SHP77 (cell line): ENCODE data around the gene ASIC1.
A peak's percentile ranks its signal among the peaks of the same experiment; 100 is the strongest.
"Not testable (repeated sequence)": the region's sequence is repeated elsewhere in the genome, so short reads cannot be mapped to it uniquely, and the experiment has no call there.

Experiments
- DNase-seq, 2 experiments: peaks; one replicate each; lab custom pipeline; 2025; lab: John Stamatoyannopoulos, UW

The ASIC1 gene

GRCh38 chr12:50057000-50057841 is at the start of gene ASIC1:
Gene ASIC1 (plus strand): TSS chr12:50057596. CDS start chr12:50058767, 1,171 bp downstream.
- peak in 1 of 2 experiments; percentile 40 for DNase-seq

GRCh38 chr12:50013361-50014147 is 43.8 kb upstream of the ASIC1 start:
- no peak for DNase-seq

GRCh38 chr12:50014342-50014741 is 43.1 kb upstream of the ASIC1 start:
- no peak for DNase-seq

- no peak for DNase-seq
Measured at GRCh38 chr12:50016501-50017475, 40.6 kb upstream of the ASIC1 start.

- no peak for DNase-seq
Measured at GRCh38 chr12:50017641-50018040, 39.8 kb upstream of the ASIC1 start.

DNA sequence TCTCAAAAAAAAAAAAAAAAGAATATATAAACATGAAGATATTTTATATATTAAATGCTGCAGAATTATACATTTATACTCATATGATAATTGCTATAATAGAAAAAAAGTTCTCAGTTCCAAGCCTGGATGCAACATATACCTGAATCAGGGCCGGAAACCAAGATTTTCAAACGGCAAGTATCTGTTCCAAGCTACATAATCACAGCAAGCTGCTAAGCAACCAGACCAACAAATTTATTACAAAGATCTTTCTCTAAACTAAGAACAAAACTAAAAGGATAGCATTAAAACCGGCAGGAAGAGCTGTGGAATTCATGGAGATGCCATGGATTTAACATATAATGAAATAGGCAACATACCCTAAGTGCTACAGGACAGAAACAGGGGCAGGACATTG is 39.2 kb upstream of the ASIC1 start:
- DNase-seq: no peak

GRCh38 chr12:50018968-50019367 is 38.4 kb upstream of the ASIC1 start:
- no peak for DNase-seq

- no peak for DNase-seq
Measured at GRCh38 chr12:50019524-50019923, 37.9 kb upstream of the ASIC1 start.

- DNase-seq: no peak
Measured at GRCh38 chr12:50021031-50021430, 36.4 kb upstream of the ASIC1 start.

DNA sequence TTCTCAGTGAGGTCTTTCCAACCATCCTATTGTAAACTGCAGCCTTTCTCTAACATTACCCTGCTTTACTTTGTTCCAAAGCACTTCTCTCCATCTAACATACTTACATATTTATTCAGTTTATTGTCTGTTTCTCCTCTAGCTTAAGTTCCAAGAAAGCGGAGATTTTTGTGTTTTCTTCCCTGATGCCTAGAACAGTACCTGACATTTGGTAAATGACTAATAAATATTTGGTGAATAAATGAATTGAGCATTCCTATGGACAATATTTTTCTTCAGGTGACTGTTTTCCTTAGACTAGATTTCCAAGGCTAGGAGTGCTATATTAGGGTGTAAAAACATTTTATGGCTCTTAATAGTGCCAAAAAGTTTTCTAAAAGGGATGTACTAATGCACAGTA is 34.5 kb upstream of the ASIC1 start:
- DNase-seq: no peak

DNA sequence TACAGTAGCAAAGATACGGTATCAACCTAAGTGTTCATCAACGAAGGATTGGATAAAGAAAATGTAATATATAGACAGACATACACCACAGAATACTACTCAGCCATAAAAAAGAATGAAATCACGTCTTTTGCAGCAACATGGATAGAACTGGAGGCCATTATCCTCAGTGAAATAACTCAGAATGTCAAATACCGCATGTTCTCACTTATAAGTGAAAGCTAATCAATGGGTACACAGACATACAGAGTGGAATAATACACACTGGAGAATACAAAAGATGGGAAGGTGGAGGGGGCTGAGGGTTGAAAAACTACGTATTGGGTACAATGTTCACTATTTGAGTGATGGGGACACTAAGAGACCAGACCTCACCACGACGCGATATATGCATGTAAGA is 33.2 kb upstream of the ASIC1 start:
- no peak for DNase-seq

GRCh38 chr12:50024805-50025186 is 32.6 kb upstream of the ASIC1 start:
- DNase-seq: no peak

DNA sequence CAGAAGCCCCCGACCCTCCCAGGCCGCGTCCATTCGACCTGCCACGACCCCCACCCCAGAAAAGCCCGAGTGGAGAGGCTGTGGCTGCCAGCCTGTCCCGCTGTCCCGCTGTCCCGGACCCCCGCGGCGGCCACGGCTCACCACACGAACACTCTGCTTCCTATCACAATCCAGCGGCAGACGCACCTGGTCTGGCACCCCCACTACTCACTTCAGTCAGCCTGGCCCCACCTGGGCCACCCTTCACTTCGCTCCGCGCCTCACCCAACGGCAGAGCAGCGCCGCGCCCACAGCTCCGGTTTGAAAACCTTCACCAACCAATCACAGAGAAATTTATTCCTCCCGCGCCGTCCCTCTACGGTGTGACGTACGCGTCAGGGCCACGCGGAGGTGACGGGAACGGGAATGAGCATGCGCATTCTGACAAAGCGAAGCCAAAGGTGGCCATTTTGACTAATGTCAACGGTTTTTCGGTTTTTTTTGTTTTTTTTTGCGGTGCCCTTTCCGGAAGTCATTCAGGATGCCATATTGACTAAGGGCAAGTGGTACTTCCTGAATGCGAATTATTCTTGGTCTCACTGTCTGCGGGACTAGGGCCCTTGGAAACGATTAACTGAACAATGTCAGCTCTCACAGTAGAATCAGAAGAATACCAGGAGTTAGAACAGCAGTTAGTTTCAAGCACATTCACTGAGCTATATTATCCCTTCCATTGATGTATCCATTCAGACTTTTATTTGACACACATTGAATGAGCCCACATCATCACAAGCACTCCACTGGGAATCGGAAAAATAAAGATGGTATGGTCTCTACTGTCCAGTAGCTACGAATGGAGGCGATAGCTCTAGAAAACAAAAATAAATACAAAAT is 32.0 kb upstream of the ASIC1 start, which contains the start of gene RACGAP1:
RACGAP1 (minus strand) TSS at position 308 of the 873 bp plus-strand sequence. CDS start 8,779 bp downstream, outside the sequence.
- peak; percentile 97 to 98 for DNase-seq

- no peak for DNase-seq
Measured at GRCh38 chr12:50026691-50027090, 30.7 kb upstream of the ASIC1 start.

GRCh38 chr12:50030449-50030848 is 26.9 kb upstream of the ASIC1 start:
- not testable (repeated sequence) for DNase-seq

DNA sequence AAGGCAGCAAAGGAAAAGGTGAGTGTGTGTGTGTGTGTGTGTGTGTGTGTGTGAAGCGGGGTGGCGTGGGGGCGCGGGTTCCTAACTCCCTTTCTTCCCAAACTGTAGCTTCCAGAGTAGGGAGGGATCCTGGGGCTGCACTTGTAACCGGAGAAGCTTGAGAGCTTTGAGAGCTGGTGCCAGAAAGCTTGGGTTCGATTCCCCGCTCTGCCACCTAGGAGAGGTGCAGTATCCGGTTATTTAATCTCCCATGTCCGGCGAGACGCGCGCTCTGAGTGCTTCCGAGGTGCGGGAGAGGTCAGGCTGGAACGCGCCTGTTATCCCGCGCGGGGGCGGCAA is 24.9 kb upstream of the ASIC1 start:
- DNase-seq: no peak

DNA sequence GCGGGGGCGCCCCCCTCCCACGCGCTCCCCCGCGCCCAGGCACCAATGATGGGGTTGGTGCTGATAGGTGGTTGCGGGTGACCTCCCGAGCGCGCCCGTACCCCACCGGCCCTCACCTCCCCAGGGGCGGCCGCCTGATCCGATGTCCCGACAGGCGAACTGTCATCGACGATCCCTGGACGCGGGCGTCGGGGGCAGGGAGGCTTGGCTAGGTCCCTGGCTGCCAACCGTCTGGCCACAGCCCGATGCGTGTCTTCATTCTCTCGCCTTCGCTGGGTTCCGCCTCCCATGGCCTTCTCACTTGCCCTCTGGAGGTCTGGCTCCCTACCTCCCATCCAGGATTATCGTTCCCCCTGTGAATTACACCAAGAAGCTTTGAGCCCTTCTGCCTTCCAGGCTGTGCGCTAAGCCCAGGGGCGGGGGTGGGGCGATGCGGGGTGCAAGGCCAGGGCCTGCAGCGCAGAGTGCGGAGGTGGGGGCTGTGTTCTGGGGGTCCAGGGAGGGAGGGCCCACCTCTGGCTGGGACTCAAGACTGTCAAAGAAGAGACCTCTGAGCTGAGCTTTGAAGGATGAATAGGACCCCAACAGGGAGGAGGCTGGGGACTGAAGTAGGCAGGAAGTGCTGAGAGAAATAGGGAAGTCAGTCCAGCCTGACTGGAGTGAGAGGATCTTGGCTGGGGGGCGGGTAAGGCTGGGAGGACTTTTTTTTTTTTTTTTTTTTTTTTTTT is 24.4 kb upstream of the ASIC1 start:
- DNase-seq: no peak

GRCh38 chr12:50038336-50038735 is 19.1 kb upstream of the ASIC1 start:
- no peak for DNase-seq

DNA sequence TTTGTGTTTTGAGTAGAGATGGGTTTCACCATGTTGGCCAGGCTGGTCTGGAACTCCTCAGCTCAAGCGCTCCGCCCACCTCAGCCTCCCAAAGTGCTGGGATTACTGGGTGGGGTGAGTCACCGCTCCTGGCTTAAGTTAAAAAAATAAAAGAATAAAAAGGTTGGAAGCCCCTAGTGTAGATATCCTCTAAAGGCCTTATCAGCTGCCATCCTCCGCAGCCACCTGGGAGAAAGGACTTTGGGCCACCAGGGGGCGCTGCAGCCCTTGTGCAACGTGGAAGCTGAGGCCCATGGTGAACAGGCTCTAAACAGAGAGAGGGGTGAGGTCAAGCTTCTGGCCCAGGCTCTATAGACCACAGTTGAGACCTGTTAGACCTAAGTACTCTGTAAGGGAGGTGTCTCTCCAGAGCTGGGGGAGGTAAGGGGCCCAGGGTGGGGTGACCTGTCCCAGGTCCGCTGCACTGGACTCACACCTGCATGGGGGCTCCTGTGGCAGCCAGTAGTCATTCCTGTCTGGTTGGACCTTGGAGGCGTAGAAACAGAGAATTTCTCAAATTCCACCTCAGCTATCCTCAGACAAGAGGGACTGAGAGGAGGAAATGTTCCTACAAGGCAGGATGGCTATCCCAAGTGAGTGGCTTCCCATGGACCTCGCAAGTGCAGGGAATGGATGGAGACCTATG is 18.1 kb upstream of the ASIC1 start:
- peak; percentile 50 to 78 for DNase-seq

DNA sequence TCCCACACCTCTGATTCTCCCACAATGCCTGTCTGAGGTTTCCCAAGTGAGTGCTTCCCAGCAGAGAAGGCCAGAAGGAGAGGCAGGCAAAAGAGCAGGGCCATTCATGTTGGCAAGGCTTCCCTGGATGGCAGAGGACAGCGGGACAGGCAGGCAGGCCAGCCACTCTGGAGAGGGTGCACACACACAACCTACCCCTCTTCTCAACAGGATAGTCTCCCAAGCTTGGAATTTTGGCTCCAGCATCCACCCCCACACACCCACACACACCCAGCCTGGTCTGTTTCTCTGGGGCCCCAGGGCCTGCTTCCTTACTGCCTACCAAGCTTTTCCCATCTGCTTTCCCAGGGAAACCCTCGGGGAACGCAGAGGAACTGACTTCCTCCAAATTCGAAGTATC is 16.7 kb upstream of the ASIC1 start:
- no peak for DNase-seq
